Lung (tissue), 12 donors: ENCODE results near the gene TDRD7. TPM values are rescaled to one million over a fixed set of nuclear protein-coding genes. Genes with fewer than 3 reads are reported as not detected.
"Not testable (repeated sequence)": the region's sequence is repeated elsewhere in the genome, so short reads cannot be mapped to it uniquely, and the experiment has no call there.

Experiments used
- ATAC-seq: fragments of 200-7000 bp; cut with Tn5 transposase; one replicate; pipeline ENCODE4 v1.9.1; 2020; ENCODE audit warnings: moderate number of reproducible peaks; ENCODE audit not compliant: insufficient read depth, low FRiP score
- DNase-seq, 3 donors: peaks; one replicate each; pipeline ENCODE4 v3.0.0-alpha.2; 2013 to 2017
- H3K27ac ChIP-seq, 2 donors: one replicate each; pipeline ENCODE4 v1.5.1; 2013; ENCODE audit warnings: mild to moderate bottlenecking in 2 of 2, moderate library complexity in 2 of 2, control low read depth in 1 of 2, inconsistent platforms in 1 of 2, low read depth in 1 of 2, low read length in 1 of 2
- H3K27me3 ChIP-seq, 3 donors: one replicate each; pipeline ENCODE4 v1.5.1; 2013; ENCODE audit warnings: low read length in 2 of 3; ENCODE audit not compliant: control insufficient read depth in 3 of 3, insufficient read depth in 3 of 3
- H3K36me3 ChIP-seq, 4 donors: one replicate each; pipeline ENCODE4 v1.5.1; 2013; ENCODE audit warnings: low read length in 4 of 4, mild to moderate bottlenecking in 1 of 4, moderate library complexity in 1 of 4; ENCODE audit not compliant: control insufficient read depth in 4 of 4, insufficient read depth in 4 of 4
- H3K4me1 ChIP-seq, 5 donors: one replicate each; pipeline ENCODE4 v1.5.1; 2013; ENCODE audit warnings: low read length in 5 of 5, mild to moderate bottlenecking in 2 of 5, moderate library complexity in 1 of 5; ENCODE audit not compliant: control insufficient read depth in 5 of 5, insufficient read depth in 5 of 5
- H3K4me3 ChIP-seq: one replicate; pipeline ENCODE4 v1.5.1; 2013; ENCODE audit warnings: mild to moderate bottlenecking, control low read depth, moderate library complexity
- H3K9ac ChIP-seq, 2 donors: one replicate each; pipeline ENCODE4 v1.5.1; 2013; ENCODE audit warnings: low read length in 2 of 2, control low read depth in 1 of 2; ENCODE audit not compliant: insufficient read depth in 1 of 2
- H3K9me3 ChIP-seq, 4 donors: one replicate each; pipeline ENCODE4 v1.5.1; 2013; ENCODE audit warnings: low read length in 3 of 4, mild to moderate bottlenecking in 1 of 4, moderate library complexity in 1 of 4; ENCODE audit not compliant: control insufficient read depth in 4 of 4, insufficient read depth in 3 of 4
- CTCF ChIP-seq: IDR thresholded peaks from 2 replicates; pipeline ENCODE4 v1.5.1; 2012; ENCODE audit warnings: mild to moderate bottlenecking; ENCODE audit errors: control extremely low read depth, extremely low read depth
- WGBS, 2 donors: extraction: QIAGEN DNeasy Blood & Tissue Kit; methylation state at CpG; one replicate each; pipeline ENCODE4 v1.1.7; 2013; 5-methylcytosine and 5-hydroxymethylcytosine counted together
- polyA plus RNA-seq, 2 donors: library from polyadenylated mRNA; stranded (reverse); fragments of 200-250 nt; gene quantifications; one replicate each; pipeline ENCODE4 v1.2.1, GENCODE V29; 2013
- total RNA-seq, 2 donors: library from RNA; depleted of rRNA in 1 of 2; stranded (reverse); fragments of >200 nt in 1 of 2; gene quantifications; one replicate each; pipeline ENCODE4 v1.2.1, GENCODE V29; 2014 to 2021
- donor health status: control.
- donor health status: control.
- donor health status: Bipolar disorder and iron deficiency.
- donor health status: healthy.
- donor health status: DM: yes; HTN: yes; CAD: no.

The TDRD7 gene
- total and polyA plus RNA-seq, 4 donors: 6.8 to 13.3 (median 11.7) TPM

- Histone ChIP-seq H3K9ac (no peak overlapping the region), H3K27ac (no peak overlapping the region), H3K4me1 (no peaks in the 10 kb centered on the region), H3K9me3 (no peaks in the 10 kb centered on the region), H3K27me3 (no peaks in the 10 kb centered on the region), H3K36me3 (peaks cover 0 to 6% (median 2%) of the 10 kb centered on the region in 4 donors), H3K4me3 (no peak overlapping the region)
- 94 to 100% methylated on average over 1 of the region's 1 CpG for WGBS, 2 donors
- no peak for TF ChIP-seq CTCF
- DNase-seq (no peak), ATAC-seq (no peak)
Observed at GRCh38 chr9:97491216-97491999, 79.5 kb downstream of the TDRD7 start.

- WGBS, 2 donors: 96 to 97% methylated on average over 34 to 36 of the region's 36 CpGs
- not testable (repeated sequence) for H3K9ac ChIP-seq, H3K4me1 ChIP-seq, H3K9me3 ChIP-seq, ATAC-seq, H3K27ac ChIP-seq, DNase-seq, H3K4me3 ChIP-seq, H3K36me3 ChIP-seq
- peaks cover 0 to 32% (median 26%) of the 10 kb centered on the region in 3 donors for H3K27me3 ChIP-seq
Observed at GRCh38 chr9:97497558-97498375, 85.9 kb downstream of the TDRD7 start.

GRCh38 chr9:97498846-97499245 is 87.0 kb downstream of the TDRD7 start:
- not testable (repeated sequence) for H3K9me3 ChIP-seq, ATAC-seq, H3K4me3 ChIP-seq, DNase-seq, H3K36me3 ChIP-seq, H3K27ac ChIP-seq, H3K9ac ChIP-seq
- WGBS, 2 donors: 80 to 87% methylated on average over 5 of the region's 5 CpGs
- Histone ChIP-seq H3K27me3 (peaks cover 0 to 42% (median 35%) of the 10 kb centered on the region in 3 donors), H3K4me1 (peaks cover 0 to 10% (median 8%) of the 10 kb centered on the region in 5 donors)

- Histone ChIP-seq H3K9me3 (no peaks in the 10 kb centered on the region), H3K27me3 (peaks cover 0 to 56% (median 48%) of the 10 kb centered on the region in 3 donors), H3K4me1 (peaks cover 0 to 10% (median 8%) of the 10 kb centered on the region in 5 donors), H3K27ac (no peak overlapping the region), H3K4me3 (no peak overlapping the region), H3K36me3 (peaks cover 0 to 6% (median 3%) of the 10 kb centered on the region in 4 donors), H3K9ac (no peak overlapping the region)
- TF ChIP-seq CTCF: no peak
- ATAC-seq (no peak), DNase-seq (no peak)
- 59 to 63% methylated on average over 5 of the region's 5 CpGs for WGBS, 2 donors
Observed at GRCh38 chr9:97500263-97500662, 88.4 kb downstream of the TDRD7 start.
